ENCODE results near the gene CC2D1A. TPM values are rescaled to one million over a fixed set of nuclear protein-coding genes. Genes with fewer than 3 reads are reported as not detected.

Gene CC2D1A
- total RNA-seq, 1 donor from 2014 or later, result 20.1 TPM

DNA sequence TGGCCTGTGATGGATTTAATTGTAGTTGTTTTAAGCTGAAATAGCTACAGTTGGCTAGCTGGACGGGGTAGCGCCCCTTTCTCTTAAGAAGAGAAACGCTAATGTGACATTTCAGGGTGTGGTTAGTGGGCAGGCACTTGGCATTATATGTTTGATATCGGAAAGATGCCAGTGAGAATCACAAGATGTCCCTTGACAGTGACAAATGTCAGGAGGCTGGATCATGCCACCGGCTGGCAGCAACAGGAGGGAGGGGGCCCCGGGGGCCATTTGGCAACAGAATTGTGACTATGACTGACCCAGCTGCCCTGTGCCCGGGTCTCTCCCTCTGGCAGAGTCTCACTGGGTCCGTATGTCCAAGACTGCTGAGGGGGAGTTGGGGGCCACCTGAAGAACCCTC lies 51.0 kb downstream of the CC2D1A start:
- no peak overlapping the region for H3K4me3 ChIP-seq
- TF ChIP-seq, protein P1, sequence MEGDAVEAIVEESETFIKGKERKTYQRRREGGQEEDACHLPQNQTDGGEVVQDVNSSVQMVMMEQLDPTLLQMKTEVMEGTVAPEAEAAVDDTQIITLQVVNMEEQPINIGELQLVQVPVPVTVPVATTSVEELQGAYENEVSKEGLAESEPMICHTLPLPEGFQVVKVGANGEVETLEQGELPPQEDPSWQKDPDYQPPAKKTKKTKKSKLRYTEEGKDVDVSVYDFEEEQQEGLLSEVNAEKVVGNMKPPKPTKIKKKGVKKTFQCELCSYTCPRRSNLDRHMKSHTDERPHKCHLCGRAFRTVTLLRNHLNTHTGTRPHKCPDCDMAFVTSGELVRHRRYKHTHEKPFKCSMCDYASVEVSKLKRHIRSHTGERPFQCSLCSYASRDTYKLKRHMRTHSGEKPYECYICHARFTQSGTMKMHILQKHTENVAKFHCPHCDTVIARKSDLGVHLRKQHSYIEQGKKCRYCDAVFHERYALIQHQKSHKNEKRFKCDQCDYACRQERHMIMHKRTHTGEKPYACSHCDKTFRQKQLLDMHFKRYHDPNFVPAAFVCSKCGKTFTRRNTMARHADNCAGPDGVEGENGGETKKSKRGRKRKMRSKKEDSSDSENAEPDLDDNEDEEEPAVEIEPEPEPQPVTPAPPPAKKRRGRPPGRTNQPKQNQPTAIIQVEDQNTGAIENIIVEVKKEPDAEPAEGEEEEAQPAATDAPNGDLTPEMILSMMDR (IDR thresholded peaks at IDR 0.05; ENCODE audit: borderline replicate concordance), result no peak
- no peak for DNase-seq
- H3K27me3 ChIP-seq (ENCODE audit: low read depth), result no peaks in the 10 kb centered on the region
- H3K4me1 ChIP-seq, result peaks cover 45% of the 10 kb centered on the region
- no peaks in the 10 kb centered on the region for H3K9me3 ChIP-seq (replicated peaks)
- intact Hi-C loops (cut with micrococcal nuclease), result no loop called here
- peaks cover 75% of the 10 kb centered on the region for H3K36me3 ChIP-seq
- peak overlapping the region; percentile 65 for H3K27ac ChIP-seq (replicated peaks)

DNA sequence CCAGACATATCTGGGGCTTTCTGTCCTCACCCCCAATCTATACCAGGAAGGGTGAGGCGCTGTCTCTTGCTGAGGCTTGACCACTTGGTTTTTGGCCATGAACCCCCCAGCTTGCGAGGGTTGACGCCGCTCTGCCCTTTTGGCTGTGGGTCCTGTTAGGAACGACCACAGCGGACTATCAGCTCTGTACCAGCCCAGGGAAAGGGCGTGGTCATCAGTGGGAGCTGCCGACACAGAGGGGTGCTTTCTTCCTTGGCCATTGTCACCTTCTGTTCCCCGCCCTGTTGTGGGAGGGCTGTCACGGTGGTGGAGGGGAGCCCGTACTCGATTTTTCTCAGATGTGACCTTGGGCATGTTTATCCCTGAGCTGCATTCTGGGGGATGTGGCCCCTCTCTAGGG lies 52.0 kb downstream of the CC2D1A start:
- Histone ChIP-seq H3K9me3 (replicated peaks) (no peaks in the 10 kb centered on the region), H3K36me3 (peaks cover 84% of the 10 kb centered on the region), H3K4me1 (peaks cover 37% of the 10 kb centered on the region), H3K4me3 (no peak overlapping the region), H3K27me3 (ENCODE audit: low read depth) (no peaks in the 10 kb centered on the region), H3K27ac (replicated peaks) (peak overlapping the region; percentile 65)
- intact Hi-C loops (cut with micrococcal nuclease), result no loop called here
- TF ChIP-seq, protein P1 (IDR thresholded peaks at IDR 0.05; ENCODE audit: borderline replicate concordance), result no peak
- DNase-seq, result no peak

DNA sequence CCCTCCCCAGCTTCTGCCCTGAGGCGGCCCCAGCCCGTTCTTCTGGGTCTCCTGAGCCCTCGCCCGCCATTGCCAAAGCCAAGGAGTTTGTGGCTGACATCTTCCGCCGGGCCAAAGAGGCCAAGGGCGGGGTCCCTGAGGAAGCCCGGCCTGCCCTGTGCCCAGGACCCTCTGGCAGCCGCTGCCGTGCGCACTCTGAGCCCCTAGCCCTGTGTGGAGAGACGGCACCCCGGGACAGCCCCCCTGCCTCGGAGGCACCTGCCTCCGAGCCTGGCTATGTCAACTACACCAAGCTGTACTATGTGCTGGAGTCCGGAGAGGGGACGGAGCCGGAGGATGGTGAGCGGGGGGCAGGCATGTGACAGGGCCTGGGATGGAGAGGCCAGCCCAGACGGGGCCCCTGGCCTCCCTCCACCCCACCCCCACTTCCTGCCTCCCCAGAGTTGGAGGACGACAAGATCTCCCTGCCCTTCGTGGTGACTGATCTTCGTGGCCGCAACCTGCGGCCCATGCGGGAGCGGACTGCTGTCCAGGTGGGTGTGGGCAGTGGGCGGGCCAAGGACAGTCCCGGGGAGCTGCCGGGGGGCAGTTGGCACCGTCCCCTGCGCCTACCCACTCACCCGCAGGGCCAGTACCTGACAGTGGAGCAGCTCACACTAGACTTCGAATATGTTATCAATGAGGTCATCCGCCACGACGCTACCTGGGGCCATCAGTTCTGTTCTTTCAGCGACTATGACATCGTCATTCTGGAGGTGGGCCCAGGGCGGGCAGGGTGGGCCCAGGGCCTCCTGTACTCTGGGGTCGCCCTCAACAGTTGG lies 53.4 kb downstream of the CC2D1A start:
- DNase-seq, result no peak
- Histone ChIP-seq H3K4me3 (no peak overlapping the region), H3K36me3 (peaks cover 95% of the 10 kb centered on the region), H3K27ac (replicated peaks) (no peak overlapping the region), H3K4me1 (peaks cover 26% of the 10 kb centered on the region), H3K27me3 (ENCODE audit: low read depth) (no peaks in the 10 kb centered on the region), H3K9me3 (replicated peaks) (no peaks in the 10 kb centered on the region)
- intact Hi-C loops (cut with micrococcal nuclease), result no loop called here
- TF ChIP-seq, protein P1 (IDR thresholded peaks at IDR 0.05; ENCODE audit: borderline replicate concordance), result no peak

DNA sequence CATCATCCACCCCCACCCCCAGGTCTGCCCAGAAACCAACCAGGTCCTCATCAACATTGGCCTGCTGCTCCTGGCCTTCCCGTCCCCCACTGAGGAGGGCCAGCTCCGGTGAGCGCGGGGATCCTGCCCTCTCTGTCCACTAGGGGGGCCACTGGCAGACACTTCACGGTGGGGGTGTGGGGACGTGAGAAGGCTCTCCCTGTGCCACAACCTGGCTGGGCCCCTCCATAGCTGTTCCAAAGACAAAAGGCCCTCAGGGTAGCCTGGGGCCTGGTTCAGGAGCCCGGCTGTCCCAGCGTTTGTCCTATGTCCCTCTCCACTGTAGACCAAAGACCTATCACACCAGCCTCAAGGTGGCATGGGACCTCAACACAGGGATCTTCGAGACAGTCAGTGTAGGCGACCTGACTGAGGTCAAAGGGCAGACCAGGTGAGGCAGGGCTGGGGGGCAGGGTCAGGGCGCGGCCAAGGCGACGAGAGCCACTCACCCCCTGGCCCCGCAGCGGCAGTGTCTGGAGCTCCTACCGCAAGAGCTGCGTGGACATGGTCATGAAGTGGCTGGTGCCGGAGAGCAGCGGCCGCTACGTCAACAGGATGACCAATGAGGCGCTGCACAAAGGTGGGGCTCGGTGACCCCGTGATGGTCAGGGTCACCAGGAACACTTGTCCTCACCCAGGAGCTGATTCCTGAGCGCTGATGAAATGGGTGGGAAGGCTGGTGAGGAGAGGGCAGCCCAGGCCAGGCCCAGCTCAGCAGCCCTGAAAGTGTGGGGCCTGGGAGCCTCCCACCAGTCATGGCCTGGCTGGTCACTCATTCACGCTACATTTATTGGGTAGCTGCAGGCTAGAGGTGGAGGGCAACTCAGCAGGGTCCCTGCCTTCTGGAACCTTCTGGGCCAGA lies 54.2 kb downstream of the CC2D1A start:
- no peaks in the 10 kb centered on the region for H3K9me3 ChIP-seq (replicated peaks)
- intact Hi-C loops (cut with micrococcal nuclease), result no loop called here
- DNase-seq, result no peak
- peaks cover 26% of the 10 kb centered on the region for H3K4me1 ChIP-seq
- TF ChIP-seq, protein P1 (IDR thresholded peaks at IDR 0.05; ENCODE audit: borderline replicate concordance), result no peak
- H3K36me3 ChIP-seq, result peaks cover 95% of the 10 kb centered on the region
- no peak overlapping the region for H3K27ac ChIP-seq (replicated peaks)
- H3K27me3 ChIP-seq (ENCODE audit: low read depth), result no peaks in the 10 kb centered on the region
- no peak overlapping the region for H3K4me3 ChIP-seq

DNA sequence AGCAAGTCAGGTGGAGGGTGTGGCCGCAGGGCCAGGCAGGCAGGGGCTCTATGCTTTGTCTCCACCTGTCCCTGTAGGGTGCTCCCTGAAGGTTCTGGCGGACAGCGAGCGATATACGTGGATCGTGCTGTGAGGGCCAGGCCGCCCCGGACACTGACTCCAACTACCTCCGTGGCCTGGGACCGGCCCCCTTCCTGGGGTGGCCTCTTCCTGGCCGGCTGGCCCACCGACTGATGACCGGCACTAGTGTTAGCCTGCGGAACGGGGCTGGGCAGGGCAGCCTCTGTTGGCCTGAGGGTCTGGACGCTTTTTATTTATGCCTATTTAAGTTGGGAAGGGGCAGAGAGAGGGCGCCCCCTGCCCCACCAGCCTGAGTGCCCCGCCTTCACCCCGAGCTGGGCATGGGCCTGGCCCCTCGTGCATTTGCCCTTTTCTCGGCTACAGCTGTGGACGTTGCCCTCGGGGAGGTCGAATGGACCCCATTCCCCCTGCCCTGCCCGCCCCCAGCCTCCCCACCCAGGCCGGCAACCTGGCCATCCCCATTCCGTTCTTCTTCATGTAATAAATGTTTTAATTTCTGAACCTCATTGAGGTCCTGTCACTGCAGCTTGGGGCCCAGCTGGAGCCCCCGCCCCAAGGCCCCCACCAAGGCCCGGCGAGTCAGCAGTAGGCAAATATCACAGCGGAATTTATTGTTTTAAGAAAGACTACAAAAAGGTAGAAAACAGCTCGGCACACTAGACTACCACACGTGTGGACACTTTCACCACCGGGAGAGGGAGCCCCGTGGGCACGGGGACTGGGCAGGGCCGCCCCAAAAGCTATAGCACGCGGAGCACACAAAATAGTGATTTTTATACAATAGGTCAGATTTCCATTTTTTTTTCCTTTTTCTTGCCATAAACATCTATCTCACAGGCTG lies 55.1 kb downstream of the CC2D1A start:
- Histone ChIP-seq H3K27ac (replicated peaks) (no peak overlapping the region), H3K27me3 (ENCODE audit: low read depth) (no peaks in the 10 kb centered on the region), H3K4me1 (peaks cover 25% of the 10 kb centered on the region), H3K36me3 (peaks cover 94% of the 10 kb centered on the region), H3K4me3 (no peak overlapping the region), H3K9me3 (replicated peaks) (no peaks in the 10 kb centered on the region)
- no peak for DNase-seq
- TF ChIP-seq, protein P1 (IDR thresholded peaks at IDR 0.05; ENCODE audit: borderline replicate concordance), result no peak
- intact Hi-C loops (cut with micrococcal nuclease), result no loop called here

Measured in left ventricle myocardium inferior (tissue), 1 donor.